ENCODE measurements around the gene DOC2B.
A peak's percentile ranks its signal among the peaks of the same experiment; 100 is the strongest.

DOC2B gene

DNA sequence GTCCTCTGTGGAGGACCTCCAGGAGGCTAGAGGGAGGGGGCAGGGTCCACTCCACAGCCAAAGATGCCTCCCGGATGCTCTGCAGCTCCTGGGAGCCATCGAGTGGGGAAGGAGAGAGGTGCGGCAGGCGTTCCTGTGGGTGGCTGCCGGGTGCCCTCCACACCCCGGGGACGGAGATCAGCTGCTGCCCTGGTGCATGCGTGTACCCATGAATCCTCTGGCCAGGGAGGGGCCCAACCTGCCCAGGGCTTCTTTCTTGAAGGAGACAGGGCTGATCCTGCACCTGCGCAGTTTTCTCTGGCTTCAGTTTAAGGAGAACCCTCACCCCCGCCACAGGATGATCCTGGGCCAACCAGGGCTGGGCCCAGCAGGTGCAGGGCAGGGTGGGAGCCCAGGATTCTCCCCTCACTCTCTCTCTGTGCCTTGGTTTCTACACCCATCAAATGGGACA, 33.5 kb upstream of the DOC2B start:
- Histone ChIP-seq H3K79me2 (ENCODE audit: low read length) (no peaks in the 10 kb centered on the region), H3K9me2 (replicated peaks; ENCODE audit: insufficient read depth, low read length) (no peaks in the 10 kb centered on the region), H3K27ac (ENCODE audit: low read length) (no peak overlapping the region), H3K4me1 (ENCODE audit: low read length) (no peaks in the 10 kb centered on the region), H3K4me3 (ENCODE audit: low read length) (peak overlapping the region; percentile 46; the same call in 1 of the 2 replicates), H2AFZ (ENCODE audit: low read length) (no peak overlapping the region), H4K20me1 (ENCODE audit: insufficient read depth, low read length) (no peaks in the 10 kb centered on the region), H3K27me3 (replicated peaks; ENCODE audit: insufficient read depth, low read length) (peaks cover 64% of the 10 kb centered on the region), H3K9ac (ENCODE audit: low read length) (no peak overlapping the region), H3K4me2 (ENCODE audit: low read depth, low read length) (peak overlapping the region; percentile 50; the same call in 1 of the 2 replicates), H3F3A (ENCODE audit: insufficient read depth, low read length) (no peaks in the 10 kb centered on the region), H3K9me3 (replicated peaks; ENCODE audit: insufficient read depth, low read length) (no peaks in the 10 kb centered on the region), H3K36me3 (replicated peaks; ENCODE audit: insufficient read depth, low read length) (no peaks in the 10 kb centered on the region)
- no peak for DNase-seq
- TF ChIP-seq EZH2 (optimal IDR thresholded peaks at IDR 0.05; ENCODE audit: low read depth, low read length) (no peak), EZH2phosphoT487 (IDR thresholded peaks at IDR 0.05; ENCODE audit: low read length) (no peak), CTCF (IDR thresholded peaks at IDR 0.05; ENCODE audit: low read length) (no peak)

DNA sequence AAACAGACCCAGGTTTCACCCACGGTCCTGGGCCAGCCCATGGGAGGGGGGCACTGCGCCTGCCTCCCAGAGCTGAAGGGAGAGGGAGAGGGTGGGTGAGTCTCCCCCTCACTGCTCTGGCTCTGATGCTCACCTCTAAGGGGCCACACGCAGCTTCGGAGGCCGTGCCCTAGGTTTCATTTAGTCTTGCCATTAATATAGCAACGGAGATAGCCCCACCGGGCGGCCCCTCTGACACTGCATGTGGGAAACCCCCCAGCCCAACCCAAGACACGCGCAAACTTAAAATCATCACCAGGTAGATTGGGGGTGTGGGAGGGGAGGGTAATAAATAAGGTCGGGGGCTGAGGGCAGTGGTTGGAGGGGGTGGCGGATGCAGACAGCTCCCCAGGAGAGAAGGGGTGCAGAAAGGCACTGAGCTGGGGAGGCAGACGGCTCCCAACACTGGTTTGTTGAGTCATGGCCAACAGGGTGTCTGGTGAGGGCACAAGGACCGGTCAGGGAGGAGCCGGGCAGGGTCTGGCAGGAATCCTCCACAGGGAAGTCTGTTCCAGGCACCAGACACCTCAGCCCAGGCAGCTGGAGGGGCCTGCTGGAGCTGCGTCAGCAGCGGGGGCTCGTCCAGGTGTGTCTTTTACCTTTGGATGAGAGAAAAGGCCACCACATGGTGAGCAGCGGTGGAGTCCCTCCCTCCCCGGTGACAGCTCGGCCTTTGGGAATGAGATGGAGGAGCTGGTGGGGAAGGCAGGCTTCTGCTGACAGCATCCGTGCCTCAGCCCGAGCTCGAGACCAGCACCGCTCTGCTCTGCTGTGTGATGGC, 32.0 kb upstream of the DOC2B start:
- H3K4me3 ChIP-seq (ENCODE audit: low read length): no peak overlapping the region
- H3F3A ChIP-seq (ENCODE audit: insufficient read depth, low read length): no peaks in the 10 kb centered on the region
- peaks cover 75% of the 10 kb centered on the region for H3K27me3 ChIP-seq (replicated peaks; ENCODE audit: insufficient read depth, low read length)
- no peaks in the 10 kb centered on the region for H3K36me3 ChIP-seq (replicated peaks; ENCODE audit: insufficient read depth, low read length)
- no peak overlapping the region for H2AFZ ChIP-seq (ENCODE audit: low read length)
- DNase-seq: no peak
- TF ChIP-seq EZH2phosphoT487 (IDR thresholded peaks at IDR 0.05; ENCODE audit: low read length): no peak
- no peak overlapping the region for H3K4me2 ChIP-seq (ENCODE audit: low read depth, low read length)
- no peaks in the 10 kb centered on the region for H3K9me3 ChIP-seq (replicated peaks; ENCODE audit: insufficient read depth, low read length)
- no peaks in the 10 kb centered on the region for H4K20me1 ChIP-seq (ENCODE audit: insufficient read depth, low read length)
- H3K4me1 ChIP-seq (ENCODE audit: low read length): no peaks in the 10 kb centered on the region
- no peaks in the 10 kb centered on the region for H3K79me2 ChIP-seq (ENCODE audit: low read length)
- no peak overlapping the region for H3K27ac ChIP-seq (ENCODE audit: low read length)
- no peak overlapping the region for H3K9ac ChIP-seq (ENCODE audit: low read length)
- H3K9me2 ChIP-seq (replicated peaks; ENCODE audit: insufficient read depth, low read length): no peaks in the 10 kb centered on the region

DNA sequence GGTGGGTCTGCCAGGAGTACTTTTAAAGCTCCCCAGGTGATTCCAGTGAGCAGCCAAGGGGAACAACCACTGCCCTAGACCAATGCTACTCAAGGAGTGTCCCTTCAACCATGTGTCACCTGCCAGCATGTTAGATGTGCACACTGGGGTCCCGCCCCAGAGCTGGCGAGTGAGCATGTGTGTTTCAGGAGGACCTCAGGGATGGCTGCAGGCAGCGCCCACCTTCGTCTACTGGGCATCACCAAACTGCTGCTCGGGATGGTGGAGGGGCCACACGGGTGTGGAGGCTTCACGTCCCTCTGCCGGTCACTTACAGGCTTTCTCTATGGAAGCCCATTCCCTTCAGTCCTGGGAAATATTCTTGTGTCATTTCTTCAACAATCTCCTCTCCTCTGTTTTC, 29.0 kb upstream of the DOC2B start:
- H3K9ac ChIP-seq (ENCODE audit: low read length): no peak overlapping the region
- H3K4me2 ChIP-seq (ENCODE audit: low read depth, low read length): no peak overlapping the region
- peaks cover 93% of the 10 kb centered on the region for H3K27me3 ChIP-seq (replicated peaks; ENCODE audit: insufficient read depth, low read length)
- no peaks in the 10 kb centered on the region for H3K9me3 ChIP-seq (replicated peaks; ENCODE audit: insufficient read depth, low read length)
- no peaks in the 10 kb centered on the region for H3K9me2 ChIP-seq (replicated peaks; ENCODE audit: insufficient read depth, low read length)
- TF ChIP-seq EZH2 (optimal IDR thresholded peaks at IDR 0.05; ENCODE audit: low read depth, low read length) (no peak), CTCF (IDR thresholded peaks at IDR 0.05; ENCODE audit: low read length) (no peak), EZH2phosphoT487 (IDR thresholded peaks at IDR 0.05; ENCODE audit: low read length) (no peak)
- H4K20me1 ChIP-seq (ENCODE audit: insufficient read depth, low read length): no peaks in the 10 kb centered on the region
- DNase-seq: no peak
- H3K4me1 ChIP-seq (ENCODE audit: low read length): no peaks in the 10 kb centered on the region
- H3K79me2 ChIP-seq (ENCODE audit: low read length): no peaks in the 10 kb centered on the region
- H3K36me3 ChIP-seq (replicated peaks; ENCODE audit: insufficient read depth, low read length): no peaks in the 10 kb centered on the region
- H3K4me3 ChIP-seq (ENCODE audit: low read length): no peak overlapping the region
- no peak overlapping the region for H3K27ac ChIP-seq (ENCODE audit: low read length)
- H3F3A ChIP-seq (ENCODE audit: insufficient read depth, low read length): no peaks in the 10 kb centered on the region
- no peak overlapping the region for H2AFZ ChIP-seq (ENCODE audit: low read length)

- DNase-seq: no peak
- Histone ChIP-seq H3K27me3 (replicated peaks; ENCODE audit: insufficient read depth, low read length) (peaks cover 90% of the 10 kb centered on the region), H3K79me2 (ENCODE audit: low read length) (no peaks in the 10 kb centered on the region), H2AFZ (ENCODE audit: low read length) (no peak overlapping the region), H3K4me3 (ENCODE audit: low read length) (no peak overlapping the region), H3K9me3 (replicated peaks; ENCODE audit: insufficient read depth, low read length) (no peaks in the 10 kb centered on the region), H3K4me2 (ENCODE audit: low read depth, low read length) (no peak overlapping the region), H3K36me3 (replicated peaks; ENCODE audit: insufficient read depth, low read length) (no peaks in the 10 kb centered on the region), H3K9me2 (replicated peaks; ENCODE audit: insufficient read depth, low read length) (no peaks in the 10 kb centered on the region), H3F3A (ENCODE audit: insufficient read depth, low read length) (no peaks in the 10 kb centered on the region), H4K20me1 (ENCODE audit: insufficient read depth, low read length) (no peaks in the 10 kb centered on the region), H3K9ac (ENCODE audit: low read length) (no peak overlapping the region), H3K27ac (ENCODE audit: low read length) (no peak overlapping the region), H3K4me1 (ENCODE audit: low read length) (no peaks in the 10 kb centered on the region)
- TF ChIP-seq CTCF (IDR thresholded peaks at IDR 0.05; ENCODE audit: low read length) (no peak), EZH2 (optimal IDR thresholded peaks at IDR 0.05; ENCODE audit: low read depth, low read length) (no peak), EZH2phosphoT487 (IDR thresholded peaks at IDR 0.05; ENCODE audit: low read length) (no peak)
Measured at GRCh38 chr17:208429-208828, 27.0 kb upstream of the DOC2B start.
